Left hindlimb (tissue), 1 donor: Measurements from ENCODE around the gene FBLN2.

Experiments used
- DNase-seq: peaks from one replicate; pipeline ENCODE4 v3.0.0-alpha.2; 2018

The FBLN2 gene

GRCh38 chr3:13548696-13549622 lies at the start of gene FBLN2:
Gene FBLN2, plus strand, starts transcription at chr3:13549125. Its CDS starts 21,231 bp downstream, at chr3:13570356.
- peak; percentile 69 for DNase-seq

GRCh38 chr3:13499246-13499645 lies 49.7 kb upstream of the FBLN2 start:
- DNase-seq: peak; percentile 12

GRCh38 chr3:13500133-13500885 lies 48.6 kb upstream of the FBLN2 start:
- peak; percentile 22 for DNase-seq

- DNase-seq: no peak
Measured at GRCh38 chr3:13501056-13501455, 47.9 kb upstream of the FBLN2 start.

GRCh38 chr3:13501521-13501920 lies 47.4 kb upstream of the FBLN2 start:
- DNase-seq: peak; percentile 25

- peak; percentile 24 for DNase-seq
Measured at GRCh38 chr3:13501958-13502790, 46.8 kb upstream of the FBLN2 start.

- no peak for DNase-seq
Measured at GRCh38 chr3:13502791-13503060, 46.2 kb upstream of the FBLN2 start.

- peak; percentile 13 for DNase-seq
Measured at GRCh38 chr3:13504161-13504831, 44.6 kb upstream of the FBLN2 start.

GRCh38 chr3:13505147-13506130 lies 43.5 kb upstream of the FBLN2 start:
- peak; percentile 32 for DNase-seq

GRCh38 chr3:13506239-13506638 lies 42.7 kb upstream of the FBLN2 start:
- peak; percentile 1 for DNase-seq

- DNase-seq: peak; percentile 21
Measured at GRCh38 chr3:13506680-13507079, 42.2 kb upstream of the FBLN2 start.

- peak; percentile 18 for DNase-seq
Measured at GRCh38 chr3:13507247-13507569, 41.7 kb upstream of the FBLN2 start.

GRCh38 chr3:13507570-13508339 lies 41.2 kb upstream of the FBLN2 start:
- DNase-seq: peak; percentile 75

GRCh38 chr3:13508496-13508895 lies 40.4 kb upstream of the FBLN2 start:
- DNase-seq: peak; percentile 19

- peak; percentile 18 for DNase-seq
Measured at GRCh38 chr3:13509059-13509815, 39.7 kb upstream of the FBLN2 start.

GRCh38 chr3:13509816-13510192 lies 39.1 kb upstream of the FBLN2 start:
- peak; percentile 30 for DNase-seq

- no peak for DNase-seq
Measured at GRCh38 chr3:13512451-13512850, 36.5 kb upstream of the FBLN2 start.

GRCh38 chr3:13513051-13513912 lies 35.6 kb upstream of the FBLN2 start:
- peak; percentile 56 for DNase-seq
